Lower leg skin (tissue), 3 donors: Measurements from ENCODE around the gene SMIM8.

ENCODE experiments used
- POLR2A ChIP-seq, 2 donors: fragments of 450-650 bp; IDR thresholded peaks; one replicate each; pipeline ENCODE4 v1.6.1; 2016 to 2017; ENCODE audit warnings: antibody characterized with exemption in 2 of 2, mild to moderate bottlenecking in 1 of 2, moderate library complexity in 1 of 2
- TF ChIP-seq, protein P1 (sequence below), 3 donors: fragments of 450-650 bp; IDR thresholded peaks; one replicate each; pipeline ENCODE4 v1.5.1; 2016; ENCODE audit warnings: antibody characterized with exemption in 3 of 3, mild to moderate bottlenecking in 3 of 3, moderate library complexity in 2 of 3

GRCh38 chr6:87274660-87275274 lies 47.6 kb upstream of the SMIM8 start:
- TF ChIP-seq POLR2A (IDR thresholded peaks at IDR 0.05), result no peak
- TF ChIP-seq, protein P1, sequence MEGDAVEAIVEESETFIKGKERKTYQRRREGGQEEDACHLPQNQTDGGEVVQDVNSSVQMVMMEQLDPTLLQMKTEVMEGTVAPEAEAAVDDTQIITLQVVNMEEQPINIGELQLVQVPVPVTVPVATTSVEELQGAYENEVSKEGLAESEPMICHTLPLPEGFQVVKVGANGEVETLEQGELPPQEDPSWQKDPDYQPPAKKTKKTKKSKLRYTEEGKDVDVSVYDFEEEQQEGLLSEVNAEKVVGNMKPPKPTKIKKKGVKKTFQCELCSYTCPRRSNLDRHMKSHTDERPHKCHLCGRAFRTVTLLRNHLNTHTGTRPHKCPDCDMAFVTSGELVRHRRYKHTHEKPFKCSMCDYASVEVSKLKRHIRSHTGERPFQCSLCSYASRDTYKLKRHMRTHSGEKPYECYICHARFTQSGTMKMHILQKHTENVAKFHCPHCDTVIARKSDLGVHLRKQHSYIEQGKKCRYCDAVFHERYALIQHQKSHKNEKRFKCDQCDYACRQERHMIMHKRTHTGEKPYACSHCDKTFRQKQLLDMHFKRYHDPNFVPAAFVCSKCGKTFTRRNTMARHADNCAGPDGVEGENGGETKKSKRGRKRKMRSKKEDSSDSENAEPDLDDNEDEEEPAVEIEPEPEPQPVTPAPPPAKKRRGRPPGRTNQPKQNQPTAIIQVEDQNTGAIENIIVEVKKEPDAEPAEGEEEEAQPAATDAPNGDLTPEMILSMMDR (IDR thresholded peaks at IDR 0.05), result no peak
